DND-41 (cell line): ENCODE results near the gene GPC3.

ENCODE experiments used
- CTCF ChIP-seq: IDR thresholded peaks from 2 replicates; pipeline ENCODE4 v1.5.1; 2012; ENCODE audit warnings: borderline replicate concordance, low read length, moderate library complexity, mild to moderate bottlenecking; ENCODE audit not compliant: poor library complexity, severe bottlenecking; ENCODE audit errors: extremely low read depth
- EZH2 ChIP-seq: IDR thresholded peaks from 3 replicates; pipeline ENCODE4 v1.6.1; 2012; ENCODE audit warnings: borderline replicate concordance, low read depth, mild to moderate bottlenecking, moderate library complexity, low read length, inconsistent platforms; ENCODE audit not compliant: severe bottlenecking

- no peak for TF ChIP-seq CTCF
- TF ChIP-seq EZH2: no peak
Observed at GRCh38 chrX:133837091-133837490, 148.3 kb downstream of the GPC3 start.
